ENCODE results near the gene SP5.

DNA sequence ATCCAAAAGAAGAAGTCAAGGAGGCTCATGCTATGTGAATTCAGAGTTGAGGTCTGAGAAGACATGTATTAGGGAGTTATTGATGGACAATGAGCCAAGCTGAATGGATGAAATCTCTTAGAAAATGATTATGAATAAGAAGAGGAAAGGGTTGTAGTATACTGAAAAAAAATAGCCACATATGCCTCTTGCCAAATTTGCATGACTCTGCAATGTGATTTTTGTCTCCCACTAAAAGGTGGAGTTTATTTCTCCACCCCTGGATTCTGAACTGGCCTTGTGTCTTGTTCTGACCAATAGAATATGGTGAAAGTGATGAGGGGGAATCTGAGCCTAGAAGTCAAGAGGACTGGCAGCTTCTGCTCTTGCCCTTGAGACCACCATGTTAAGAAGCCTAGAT lies 46.4 kb downstream of the SP5 start:
- TF ChIP-seq, protein P1, sequence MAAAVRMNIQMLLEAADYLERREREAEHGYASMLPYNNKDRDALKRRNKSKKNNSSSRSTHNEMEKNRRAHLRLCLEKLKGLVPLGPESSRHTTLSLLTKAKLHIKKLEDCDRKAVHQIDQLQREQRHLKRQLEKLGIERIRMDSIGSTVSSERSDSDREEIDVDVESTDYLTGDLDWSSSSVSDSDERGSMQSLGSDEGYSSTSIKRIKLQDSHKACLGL (CRISPR knock-in tag; IDR thresholded peaks at IDR 0.05; ENCODE audit: borderline replicate concordance, poor library complexity, severe bottlenecking), result no peak
- no peak for TF ChIP-seq FOXA3 (CRISPR knock-in tag; conservative IDR thresholded peaks at IDR 0.05 in 1 of 2, IDR thresholded peaks at IDR 0.05 in 1 of 2)
- no peak for TF ChIP-seq FOXA1 (IDR thresholded peaks at IDR 0.05; ENCODE audit: borderline replicate concordance)
- TF ChIP-seq, protein P2, sequence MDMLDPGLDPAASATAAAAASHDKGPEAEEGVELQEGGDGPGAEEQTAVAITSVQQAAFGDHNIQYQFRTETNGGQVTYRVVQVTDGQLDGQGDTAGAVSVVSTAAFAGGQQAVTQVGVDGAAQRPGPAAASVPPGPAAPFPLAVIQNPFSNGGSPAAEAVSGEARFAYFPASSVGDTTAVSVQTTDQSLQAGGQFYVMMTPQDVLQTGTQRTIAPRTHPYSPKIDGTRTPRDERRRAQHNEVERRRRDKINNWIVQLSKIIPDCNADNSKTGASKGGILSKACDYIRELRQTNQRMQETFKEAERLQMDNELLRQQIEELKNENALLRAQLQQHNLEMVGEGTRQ (CRISPR knock-in tag; IDR thresholded peaks at IDR 0.05), result no peak
- TF ChIP-seq ZNF239 (CRISPR knock-in tag; IDR thresholded peaks at IDR 0.05), result no peak
- TF ChIP-seq, protein P3, sequence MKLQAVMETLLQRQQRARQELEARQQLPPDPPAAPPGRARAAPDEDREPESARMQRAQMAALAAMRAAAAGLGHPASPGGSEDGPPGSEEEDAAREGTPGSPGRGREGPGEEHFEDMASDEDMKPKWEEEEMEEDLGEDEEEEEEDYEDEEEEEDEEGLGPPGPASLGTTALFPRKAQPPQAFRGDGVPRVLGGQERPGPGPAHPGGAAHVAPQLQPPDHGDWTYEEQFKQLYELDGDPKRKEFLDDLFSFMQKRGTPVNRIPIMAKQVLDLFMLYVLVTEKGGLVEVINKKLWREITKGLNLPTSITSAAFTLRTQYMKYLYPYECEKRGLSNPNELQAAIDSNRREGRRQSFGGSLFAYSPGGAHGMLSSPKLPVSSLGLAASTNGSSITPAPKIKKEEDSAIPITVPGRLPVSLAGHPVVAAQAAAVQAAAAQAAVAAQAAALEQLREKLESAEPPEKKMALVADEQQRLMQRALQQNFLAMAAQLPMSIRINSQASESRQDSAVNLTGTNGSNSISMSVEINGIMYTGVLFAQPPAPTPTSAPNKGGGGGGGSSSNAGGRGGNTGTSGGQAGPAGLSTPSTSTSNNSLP (IDR thresholded peaks at IDR 0.05; ENCODE audit: borderline replicate concordance, low read depth, low read length), result no peak
- TF ChIP-seq, protein P4, sequence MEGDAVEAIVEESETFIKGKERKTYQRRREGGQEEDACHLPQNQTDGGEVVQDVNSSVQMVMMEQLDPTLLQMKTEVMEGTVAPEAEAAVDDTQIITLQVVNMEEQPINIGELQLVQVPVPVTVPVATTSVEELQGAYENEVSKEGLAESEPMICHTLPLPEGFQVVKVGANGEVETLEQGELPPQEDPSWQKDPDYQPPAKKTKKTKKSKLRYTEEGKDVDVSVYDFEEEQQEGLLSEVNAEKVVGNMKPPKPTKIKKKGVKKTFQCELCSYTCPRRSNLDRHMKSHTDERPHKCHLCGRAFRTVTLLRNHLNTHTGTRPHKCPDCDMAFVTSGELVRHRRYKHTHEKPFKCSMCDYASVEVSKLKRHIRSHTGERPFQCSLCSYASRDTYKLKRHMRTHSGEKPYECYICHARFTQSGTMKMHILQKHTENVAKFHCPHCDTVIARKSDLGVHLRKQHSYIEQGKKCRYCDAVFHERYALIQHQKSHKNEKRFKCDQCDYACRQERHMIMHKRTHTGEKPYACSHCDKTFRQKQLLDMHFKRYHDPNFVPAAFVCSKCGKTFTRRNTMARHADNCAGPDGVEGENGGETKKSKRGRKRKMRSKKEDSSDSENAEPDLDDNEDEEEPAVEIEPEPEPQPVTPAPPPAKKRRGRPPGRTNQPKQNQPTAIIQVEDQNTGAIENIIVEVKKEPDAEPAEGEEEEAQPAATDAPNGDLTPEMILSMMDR (IDR thresholded peaks at IDR 0.05 in 2 of 3, conservative IDR thresholded peaks at IDR 0.05 in 1 of 3; ENCODE audit: insufficient read depth in 2 of 3, low read depth in 1 of 3, low read length in 3 of 3), result no peak
- TF ChIP-seq FOXK1 (CRISPR knock-in tag; IDR thresholded peaks at IDR 0.05; ENCODE audit: borderline replicate concordance), result no peak
- no peak for TF ChIP-seq E2F3 (CRISPR knock-in tag; IDR thresholded peaks at IDR 0.05)
- TF ChIP-seq ZZZ3 (IDR thresholded peaks at IDR 0.05), result no peak
- TF ChIP-seq, protein P5, sequence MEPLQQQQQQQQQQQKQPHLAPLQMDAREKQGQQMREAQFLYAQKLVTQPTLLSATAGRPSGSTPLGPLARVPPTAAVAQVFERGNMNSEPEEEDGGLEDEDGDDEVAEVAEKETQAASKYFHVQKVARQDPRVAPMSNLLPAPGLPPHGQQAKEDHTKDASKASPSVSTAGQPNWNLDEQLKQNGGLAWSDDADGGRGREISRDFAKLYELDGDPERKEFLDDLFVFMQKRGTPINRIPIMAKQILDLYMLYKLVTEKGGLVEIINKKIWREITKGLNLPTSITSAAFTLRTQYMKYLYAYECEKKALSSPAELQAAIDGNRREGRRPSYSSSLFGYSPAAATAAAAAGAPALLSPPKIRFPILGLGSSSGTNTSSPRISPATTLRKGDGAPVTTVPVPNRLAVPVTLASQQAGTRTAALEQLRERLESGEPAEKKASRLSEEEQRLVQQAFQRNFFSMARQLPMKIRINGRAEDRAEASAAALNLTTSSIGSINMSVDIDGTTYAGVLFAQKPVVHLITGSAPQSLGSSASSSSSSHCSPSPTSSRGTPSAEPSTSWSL (CRISPR knock-in tag; IDR thresholded peaks at IDR 0.05; ENCODE audit: borderline replicate concordance), result no peak
- no peak for TF ChIP-seq HDGF (IDR thresholded peaks at IDR 0.05)
